ENCODE results near the gene HAUS8.

DNA sequence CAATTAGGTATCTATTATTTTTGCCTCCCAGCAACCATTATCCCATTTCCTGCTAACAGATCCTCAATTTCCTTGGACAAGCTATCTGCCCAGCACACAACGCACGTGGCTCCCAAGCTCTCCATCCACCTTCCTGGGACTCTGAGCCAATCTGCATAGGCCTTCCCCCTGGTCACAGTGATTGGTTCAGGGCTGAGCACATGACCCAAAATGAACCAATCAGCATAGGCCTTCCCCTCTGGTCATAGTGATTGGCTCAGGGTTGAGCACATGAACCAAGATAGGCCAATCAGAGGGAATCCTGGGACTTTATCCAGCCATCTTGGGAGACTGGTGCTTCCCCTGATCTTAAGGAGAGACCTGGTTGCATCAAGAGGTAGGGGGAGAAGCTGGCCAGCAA lies 54.4 kb downstream of the HAUS8 start:
- TF ChIP-seq CTCF (IDR thresholded peaks at IDR 0.05; ENCODE audit: insufficient read depth, low read length, poor library complexity, severe bottlenecking) (no peak), EZH2phosphoT487 (conservative IDR thresholded peaks at IDR 0.05; ENCODE audit: low read length) (no peak)
